Activated gamma-delta T cell treated with anti-CD3 and anti-CD28 coated beads, Interleukin-2, amount 50 U/mL, for 16 hours (primary cell): ENCODE results near the gene TMEM179B.
A peak's percentile ranks its signal among the peaks of the same experiment; 100 is the strongest.
"Not testable (repeated sequence)": the region's sequence is repeated elsewhere in the genome, so short reads cannot be mapped to it uniquely, and the experiment has no call there.

ENCODE experiments used
- DNase-seq: peaks from one replicate; pipeline ENCODE4 v3.0.0-alpha.2; 2020; ENCODE audit warnings: low read depth

The TMEM179B gene

GRCh38 chr11:62789576-62789975 is 2.4 kb downstream of the TMEM179B start:
- no peak for DNase-seq

DNA sequence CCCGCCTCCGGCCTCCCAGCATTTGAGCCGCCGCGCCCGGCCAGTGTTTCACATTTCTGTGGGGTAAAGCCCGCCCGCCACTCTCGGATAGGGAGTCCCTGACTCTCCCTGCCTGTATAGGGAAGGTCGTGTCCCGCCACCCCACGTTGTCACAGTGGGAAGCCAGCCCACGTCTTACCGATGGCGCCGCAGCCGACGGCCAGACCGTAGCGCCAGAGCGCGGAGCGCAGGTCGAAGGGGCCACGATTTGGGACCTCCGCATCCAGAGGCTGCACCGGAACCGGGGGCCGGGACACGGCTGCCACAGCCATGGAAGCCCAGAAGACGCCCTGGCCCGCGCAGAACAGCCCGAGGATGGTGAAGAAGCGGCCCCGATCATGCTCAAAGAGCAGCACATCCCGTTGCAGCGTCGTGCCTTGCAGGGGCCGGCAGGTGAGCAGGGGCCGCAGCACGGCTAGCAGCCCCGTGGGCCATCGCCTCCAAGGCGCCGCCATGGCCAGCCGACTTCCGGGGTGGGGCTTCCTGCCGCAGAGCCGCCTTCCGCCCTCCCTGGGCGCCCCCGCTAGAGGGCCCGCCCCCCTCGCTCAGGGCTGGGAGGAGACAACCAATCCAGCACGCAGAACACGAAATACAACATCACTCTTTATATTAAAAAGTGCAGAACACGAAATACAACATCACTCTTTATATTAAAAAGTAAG is 4.4 kb downstream of the TMEM179B start, which contains the start of gene TMEM223:
TSS of gene TMEM223 (minus strand) at position 506 of the 701 bp plus-strand sequence. CDS start at position 494, 12 bp downstream.
- peak; percentile 86 for DNase-seq

- DNase-seq: no peak
Measured at GRCh38 chr11:62792202-62792575, 5.0 kb downstream of the TMEM179B start.

- no peak for DNase-seq
Measured at GRCh38 chr11:62794201-62794775, 7.1 kb downstream of the TMEM179B start.

DNA sequence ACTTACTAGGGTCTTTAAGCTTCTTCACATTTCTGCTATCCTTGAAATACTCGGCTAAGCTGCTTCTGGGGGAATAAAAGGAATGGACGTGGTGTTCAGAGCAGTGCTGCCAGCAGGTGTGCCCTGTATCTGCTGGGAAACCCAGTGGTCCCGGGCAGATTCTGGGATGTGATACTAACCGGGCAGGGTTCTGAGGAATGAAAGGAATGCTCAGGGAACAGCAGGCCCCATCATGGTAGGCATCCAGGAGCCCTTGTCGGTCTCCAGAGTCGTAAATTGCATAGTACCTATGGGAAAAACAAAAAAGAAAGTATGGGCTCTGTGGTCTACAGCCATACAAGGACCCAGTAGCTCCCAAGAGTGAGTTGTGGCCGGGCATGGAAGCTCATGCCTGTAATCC is 9.1 kb downstream of the TMEM179B start:
- DNase-seq: no peak

DNA sequence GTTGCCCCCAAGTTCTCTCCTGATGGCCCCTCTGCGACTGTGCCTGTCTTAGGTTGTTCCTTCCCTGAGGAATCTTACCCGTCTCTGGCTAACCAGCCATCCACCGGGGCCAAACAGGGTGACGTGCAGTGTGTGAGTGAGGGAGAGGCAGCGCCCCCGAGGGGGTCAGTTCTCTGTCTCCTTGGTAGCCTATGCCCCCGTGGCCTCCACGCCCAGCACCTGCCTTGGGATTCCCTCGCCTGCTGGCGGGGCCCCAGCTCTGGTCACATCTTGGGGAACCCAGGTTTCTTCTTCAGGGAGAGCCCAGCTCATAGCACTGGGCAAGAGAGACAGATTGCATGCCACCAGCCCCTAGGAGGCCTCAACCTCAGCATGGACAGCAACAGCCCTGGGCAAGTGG is 12.3 kb downstream of the TMEM179B start:
- no peak for DNase-seq

DNA sequence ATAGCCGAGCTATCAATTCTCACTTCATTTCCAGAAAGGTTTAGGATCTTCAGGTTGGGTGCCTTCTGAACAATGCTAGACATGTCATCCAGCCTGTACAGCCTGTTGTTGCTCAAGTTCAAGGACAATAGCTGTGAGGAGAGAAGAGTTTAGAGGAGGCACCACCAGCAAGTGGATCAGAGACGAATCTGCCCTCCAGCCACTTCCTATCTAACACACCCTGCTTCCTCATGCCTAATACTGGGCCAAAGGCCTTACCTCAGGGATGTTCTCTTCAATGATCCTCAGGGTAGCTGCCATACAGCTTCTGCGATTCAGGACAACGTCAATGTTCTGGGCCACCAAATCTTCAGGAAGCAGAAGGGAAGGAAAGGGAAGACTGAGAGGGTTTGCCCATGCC is 13.9 kb downstream of the TMEM179B start:
- no peak for DNase-seq

DNA sequence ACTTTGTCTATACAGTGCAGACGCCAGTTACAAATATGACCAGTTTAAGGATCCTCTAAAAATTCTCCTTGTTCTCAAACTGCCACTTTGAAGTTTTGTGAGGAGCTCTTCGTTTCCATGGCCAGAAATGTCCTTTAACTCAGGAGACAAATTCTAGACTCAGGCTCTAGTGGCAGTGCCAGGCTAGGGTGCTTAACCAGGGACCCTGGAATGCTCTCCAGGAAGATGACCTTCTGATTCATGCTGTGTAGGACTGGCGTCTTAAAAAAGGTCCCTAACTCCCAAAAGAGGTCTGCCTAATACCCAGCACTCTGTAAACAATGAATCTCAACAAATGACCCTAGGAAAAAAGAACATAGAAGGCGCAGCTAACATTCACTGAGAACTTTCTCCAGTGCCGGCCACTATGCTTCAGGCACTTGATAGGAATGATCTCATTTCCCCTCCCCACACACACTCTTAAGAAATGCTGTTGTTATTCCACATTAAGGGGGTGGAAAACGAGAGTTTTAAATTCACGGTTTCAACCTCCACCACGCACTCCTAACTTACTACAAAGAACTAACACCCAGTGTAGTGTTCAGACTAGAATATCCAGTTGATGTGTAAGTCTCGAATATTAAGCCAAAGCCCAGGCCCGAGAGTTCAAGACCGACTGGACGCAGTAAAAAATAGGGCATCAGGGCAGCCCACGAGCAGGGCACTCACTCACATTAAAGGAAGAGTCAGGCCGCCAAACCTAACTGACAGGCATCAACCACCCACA is 17.3 kb downstream of the TMEM179B start:
- no peak for DNase-seq

GRCh38 chr11:62805076-62805892 is 18.1 kb downstream of the TMEM179B start, which contains the start of gene NXF1:
TSS of gene NXF1 (minus strand) at chr11:62805440. CDS start at chr11:62805356, 84 bp downstream.
- DNase-seq: peak; percentile 93

DNA sequence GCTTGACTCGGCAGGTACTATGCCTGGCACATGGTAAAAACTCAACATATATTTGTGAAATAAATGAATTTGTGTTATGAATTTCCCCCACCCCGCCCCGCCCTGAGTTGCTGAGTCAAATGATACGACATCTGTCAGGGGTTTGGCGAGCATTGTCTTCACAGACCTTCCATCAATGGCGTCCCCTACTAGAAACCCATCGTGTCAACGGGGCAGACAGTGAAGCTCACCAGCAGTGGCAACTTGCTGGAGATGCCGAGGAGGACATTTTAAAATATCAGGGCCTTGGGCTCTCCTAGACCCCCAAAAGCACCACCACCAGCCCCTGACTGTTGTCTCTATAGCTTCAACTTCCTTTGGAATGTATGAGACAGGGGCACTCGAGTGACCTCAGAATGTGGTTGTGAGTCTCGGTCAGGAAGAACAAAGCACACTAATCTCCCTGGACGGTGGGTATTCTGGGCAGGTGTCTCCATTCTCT is 18.8 kb downstream of the TMEM179B start:
- DNase-seq: no peak

DNA sequence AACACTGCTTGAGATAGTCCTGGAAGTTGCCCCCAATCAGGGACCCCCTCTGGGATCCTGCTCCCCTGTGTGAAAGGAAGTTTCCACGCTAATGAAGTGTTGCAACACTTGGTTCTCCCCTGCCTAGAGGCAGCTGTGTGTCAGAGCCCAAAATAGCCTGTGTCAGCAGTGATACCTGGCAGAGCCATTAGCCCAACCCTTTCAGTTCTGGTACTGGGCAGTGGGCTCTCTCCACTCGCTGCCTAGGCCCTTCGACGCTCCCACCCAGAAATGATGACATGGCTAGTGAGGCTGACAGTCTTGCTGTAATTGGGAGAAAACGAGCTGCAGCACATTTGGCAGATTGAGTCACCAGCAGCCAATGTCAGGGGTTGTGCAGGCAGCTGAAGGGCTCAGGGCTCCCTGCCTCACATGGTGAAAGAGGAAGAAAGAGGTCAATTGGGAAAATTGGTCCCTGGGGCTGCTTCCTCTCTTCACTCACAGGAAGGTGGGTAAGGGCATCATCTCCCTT is 19.5 kb downstream of the TMEM179B start:
- DNase-seq: no peak

DNA sequence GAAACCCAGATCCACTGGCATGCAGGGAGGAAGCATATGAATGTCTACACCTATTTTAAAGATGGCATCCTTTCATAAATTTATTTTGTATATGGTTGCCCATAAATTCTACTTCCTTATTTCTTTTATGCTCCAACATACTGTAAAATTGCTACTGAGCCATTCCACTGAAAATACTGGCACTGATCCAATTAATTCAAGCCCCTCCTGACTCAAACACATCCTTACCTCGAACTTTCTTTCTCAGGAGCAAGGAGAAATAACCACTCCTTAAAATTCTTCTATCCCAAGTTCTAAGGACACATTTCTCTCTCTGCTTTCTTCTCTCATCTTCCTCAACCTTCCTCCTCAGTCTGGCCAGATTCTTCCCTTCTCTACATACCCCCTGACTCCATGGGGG is 23.5 kb downstream of the TMEM179B start:
- no peak for DNase-seq

DNA sequence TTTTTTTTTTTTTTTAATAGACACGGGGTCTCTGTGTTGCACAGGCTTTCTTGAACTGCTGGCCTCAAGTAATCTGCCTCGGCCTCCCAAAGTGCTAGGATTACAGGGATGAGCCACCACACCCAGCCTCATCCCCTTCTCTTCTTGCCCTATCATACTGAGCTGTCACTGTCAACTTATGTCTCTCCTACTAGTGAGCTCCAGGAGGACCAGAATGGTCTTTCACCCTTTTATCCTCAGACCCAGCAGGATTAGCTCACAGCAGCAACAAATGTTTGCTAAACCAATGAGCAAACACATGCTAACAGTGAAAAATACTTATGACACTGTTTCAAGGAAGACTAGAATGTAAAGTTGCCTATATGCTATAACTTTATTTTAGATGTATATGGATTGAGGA is 24.5 kb downstream of the TMEM179B start:
- no peak for DNase-seq

DNA sequence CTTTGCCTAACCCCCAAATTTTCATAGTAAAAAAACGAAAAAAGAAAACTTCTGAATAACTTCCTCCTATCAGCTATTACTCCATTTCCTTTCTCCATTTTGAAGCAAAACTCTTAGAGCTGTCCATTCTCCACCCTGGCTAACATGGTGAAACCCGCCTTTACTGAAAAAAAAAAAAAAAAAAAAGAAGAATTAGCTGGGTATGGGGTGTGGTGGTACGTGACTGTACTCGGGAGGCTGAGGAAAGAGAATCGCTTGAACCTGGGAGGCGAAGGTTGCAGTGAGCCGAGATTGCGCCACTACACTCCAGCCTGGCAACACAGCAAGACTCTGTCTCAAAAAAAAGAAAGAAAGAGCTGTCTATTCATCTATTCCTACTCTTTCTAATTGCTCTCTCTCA is 29.4 kb downstream of the TMEM179B start:
- no peak for DNase-seq

DNA sequence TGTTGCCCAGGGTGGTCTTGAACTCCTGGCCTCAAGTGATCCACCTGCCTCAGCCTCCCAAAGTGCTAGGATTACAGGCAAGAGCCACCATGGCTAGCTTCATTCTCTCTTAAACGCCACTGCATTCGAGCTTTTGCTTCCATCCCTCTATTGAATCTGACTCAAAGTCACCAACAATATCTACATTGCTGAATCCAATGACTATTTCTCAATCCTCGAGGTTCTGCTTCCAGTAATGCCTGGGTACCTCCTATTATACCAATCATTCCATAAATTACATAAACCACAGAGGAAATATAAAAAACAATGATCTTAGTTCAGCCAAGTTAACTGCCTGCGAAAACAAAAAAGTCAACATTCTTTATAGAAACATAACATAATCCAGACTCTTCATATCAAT is 29.9 kb downstream of the TMEM179B start:
- DNase-seq: no peak

DNA sequence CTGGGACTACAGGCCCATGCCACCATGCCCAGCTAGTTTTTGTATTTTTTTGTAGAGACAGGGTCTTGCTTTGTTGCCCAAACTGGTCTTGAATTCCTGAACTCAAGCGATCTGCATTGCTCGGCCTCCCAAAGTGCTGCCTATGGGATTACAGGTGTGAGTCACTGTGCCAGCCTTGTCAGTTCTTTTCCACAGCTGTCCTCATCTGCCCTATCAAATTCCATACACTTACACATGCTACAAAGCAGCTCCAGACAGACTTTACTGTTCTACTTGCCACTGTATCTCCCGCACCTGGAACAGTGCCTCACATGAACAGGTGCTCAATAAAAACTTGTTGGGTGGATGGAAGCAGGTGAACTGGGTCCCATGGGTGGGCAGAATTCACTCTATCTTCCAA is 36.5 kb downstream of the TMEM179B start:
- no peak for DNase-seq

- DNase-seq: not testable (repeated sequence)
Measured at GRCh38 chr11:62828130-62828529, 40.9 kb downstream of the TMEM179B start.

DNA sequence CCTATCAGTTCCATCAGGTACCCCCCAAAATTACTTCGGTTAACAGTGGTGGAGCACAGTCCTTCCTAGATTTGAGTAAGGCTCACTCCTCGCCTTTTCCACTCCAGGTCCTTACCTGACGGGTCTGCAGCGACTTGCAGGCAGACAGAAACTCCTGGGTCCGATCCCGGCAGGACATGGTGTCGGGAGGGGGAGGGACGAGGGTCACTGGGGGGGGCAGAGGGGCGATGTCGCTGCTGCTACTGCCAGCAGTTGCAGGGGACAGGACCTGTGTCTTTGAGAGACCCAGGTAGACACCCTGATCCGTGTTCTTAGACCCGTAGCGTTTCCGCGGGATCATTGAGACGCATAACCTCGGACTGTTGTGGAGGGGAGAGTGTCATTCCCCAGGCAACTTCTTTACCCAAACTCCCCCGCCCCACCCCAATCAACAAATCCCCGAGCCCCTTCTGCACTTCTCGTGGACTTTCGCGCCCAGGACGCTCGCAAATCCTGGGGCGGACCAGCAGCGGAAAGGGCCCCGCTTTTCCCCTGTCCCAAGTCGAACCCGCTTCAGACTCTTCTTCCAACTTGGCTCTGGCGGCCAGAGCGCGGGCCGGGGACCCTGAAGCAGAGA is 43.8 kb downstream of the TMEM179B start:
- no peak for DNase-seq

GRCh38 chr11:62831520-62832335 is 44.5 kb downstream of the TMEM179B start, which contains the start of gene STX5:
TSS of gene STX5 (minus strand) at chr11:62832051. CDS start at chr11:62831243, 808 bp downstream.
- peak; percentile 100 for DNase-seq
